Stimulated activated CD8-positive, alpha-beta memory T cell treated with anti-CD3 and anti-CD28 coated beads, Interleukin-7, amount 100 ng/mL, for 4 hours (primary cell): ENCODE results near the gene OR52J3.

Experiments
- DNase-seq, 2 donors: peaks; one replicate each; pipeline ENCODE4 v3.0.0-alpha.2; 2020; ENCODE audit warnings: low read depth in 2 of 2

The OR52J3 gene

GRCh38 chr11:5092821-5093585 is 46.7 kb downstream of the OR52J3 start:
- DNase-seq, result no peak

- DNase-seq, result no peak
Observed at GRCh38 chr11:5096011-5096410, 49.7 kb downstream of the OR52J3 start.
